Sigmoid colon (tissue), 4 donors: ENCODE data around the gene IFNL1.

Source experiments
- EP300 ChIP-seq, 4 donors: sonication (generic); formaldehyde crosslinking; IDR thresholded peaks; one replicate each; pipeline ENCODE4 v1.6.1; 2017; ENCODE audit warnings: antibody characterized with exemption in 4 of 4
- POLR2A ChIP-seq, 2 donors: fragments of 450-650 bp; IDR thresholded peaks; one replicate each; pipeline ENCODE4 v1.6.1; 2016; ENCODE audit warnings: antibody characterized with exemption in 2 of 2, mild to moderate bottlenecking in 2 of 2, moderate library complexity in 2 of 2
- TF ChIP-seq, protein P1 (sequence below), 4 experiments: fragments of 450-650 bp in 3 of 4; fragments of 200-600 bp in 1 of 4; IDR thresholded peaks; one replicate each; pipeline ENCODE4 v1.5.1; 2016 to 2019; ENCODE audit warnings: antibody characterized with exemption in 4 of 4, mild to moderate bottlenecking in 3 of 4, moderate library complexity in 2 of 4

DNA sequence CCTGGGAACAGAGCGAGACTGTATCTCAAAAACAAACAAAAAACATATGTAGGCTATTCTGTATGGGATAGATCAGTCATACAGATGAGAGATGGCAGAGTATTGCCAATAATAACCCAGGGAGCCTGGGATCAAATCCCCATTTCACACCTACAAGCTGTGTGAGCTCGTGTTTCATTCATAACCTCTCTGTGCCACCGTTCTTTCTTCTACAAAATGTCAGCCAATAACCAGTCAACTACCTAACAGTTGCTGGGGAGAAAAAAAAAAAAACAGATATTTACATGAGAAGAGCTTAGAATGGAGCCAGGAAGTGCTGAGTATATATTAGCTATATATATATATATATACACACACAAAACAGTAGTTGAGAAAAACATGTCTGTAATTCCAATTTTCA, 34.5 kb upstream of the IFNL1 start:
- TF ChIP-seq, protein P1, sequence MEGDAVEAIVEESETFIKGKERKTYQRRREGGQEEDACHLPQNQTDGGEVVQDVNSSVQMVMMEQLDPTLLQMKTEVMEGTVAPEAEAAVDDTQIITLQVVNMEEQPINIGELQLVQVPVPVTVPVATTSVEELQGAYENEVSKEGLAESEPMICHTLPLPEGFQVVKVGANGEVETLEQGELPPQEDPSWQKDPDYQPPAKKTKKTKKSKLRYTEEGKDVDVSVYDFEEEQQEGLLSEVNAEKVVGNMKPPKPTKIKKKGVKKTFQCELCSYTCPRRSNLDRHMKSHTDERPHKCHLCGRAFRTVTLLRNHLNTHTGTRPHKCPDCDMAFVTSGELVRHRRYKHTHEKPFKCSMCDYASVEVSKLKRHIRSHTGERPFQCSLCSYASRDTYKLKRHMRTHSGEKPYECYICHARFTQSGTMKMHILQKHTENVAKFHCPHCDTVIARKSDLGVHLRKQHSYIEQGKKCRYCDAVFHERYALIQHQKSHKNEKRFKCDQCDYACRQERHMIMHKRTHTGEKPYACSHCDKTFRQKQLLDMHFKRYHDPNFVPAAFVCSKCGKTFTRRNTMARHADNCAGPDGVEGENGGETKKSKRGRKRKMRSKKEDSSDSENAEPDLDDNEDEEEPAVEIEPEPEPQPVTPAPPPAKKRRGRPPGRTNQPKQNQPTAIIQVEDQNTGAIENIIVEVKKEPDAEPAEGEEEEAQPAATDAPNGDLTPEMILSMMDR (IDR thresholded peaks at IDR 0.05), result no peak
- TF ChIP-seq POLR2A (IDR thresholded peaks at IDR 0.05) (no peak), EP300 (IDR thresholded peaks at IDR 0.05) (no peak)
